GOT3 (cell line): Measurements from ENCODE around the gene CCDC124.

Experiments
- DNase-seq: peaks from one replicate; lab custom pipeline; 2025; ENCODE audit warnings: mixed read lengths; lab: John Stamatoyannopoulos, UW

CCDC124 gene

DNA sequence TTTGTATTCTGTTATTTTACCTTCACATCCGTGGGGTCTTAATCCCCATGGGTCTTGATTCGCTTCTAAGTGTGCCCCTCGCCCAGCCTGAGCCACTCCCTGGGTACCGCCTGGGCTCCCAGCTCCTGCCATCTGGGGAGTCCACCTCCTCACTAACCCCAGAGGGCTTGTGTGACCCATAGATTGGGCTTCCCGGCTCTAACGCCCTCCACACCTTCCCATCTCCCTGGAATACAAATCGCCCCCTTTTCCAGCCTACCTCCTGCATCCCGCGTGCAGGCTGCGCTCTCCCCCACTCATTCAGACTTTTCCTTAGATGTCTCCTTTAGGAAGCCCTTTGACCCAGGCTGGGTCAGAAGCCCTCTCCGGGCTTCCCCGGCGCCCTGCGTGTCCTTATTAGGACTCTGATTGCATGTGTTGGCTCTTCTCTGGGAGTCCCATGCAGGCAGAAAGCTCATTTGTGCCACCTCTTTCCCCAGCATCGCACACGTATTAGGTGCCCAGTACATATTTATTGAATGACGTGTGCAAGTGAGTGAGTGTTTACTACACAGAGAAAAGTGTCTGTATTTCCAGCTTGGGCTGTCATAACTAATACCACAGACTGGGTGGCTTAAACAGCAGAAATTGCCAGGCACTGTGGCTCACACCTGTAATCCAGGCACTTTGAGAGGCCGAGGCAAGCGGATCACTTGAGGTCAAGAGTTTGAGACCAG, 757 bp downstream of the CCDC124 start:
- no peak for DNase-seq

DNA sequence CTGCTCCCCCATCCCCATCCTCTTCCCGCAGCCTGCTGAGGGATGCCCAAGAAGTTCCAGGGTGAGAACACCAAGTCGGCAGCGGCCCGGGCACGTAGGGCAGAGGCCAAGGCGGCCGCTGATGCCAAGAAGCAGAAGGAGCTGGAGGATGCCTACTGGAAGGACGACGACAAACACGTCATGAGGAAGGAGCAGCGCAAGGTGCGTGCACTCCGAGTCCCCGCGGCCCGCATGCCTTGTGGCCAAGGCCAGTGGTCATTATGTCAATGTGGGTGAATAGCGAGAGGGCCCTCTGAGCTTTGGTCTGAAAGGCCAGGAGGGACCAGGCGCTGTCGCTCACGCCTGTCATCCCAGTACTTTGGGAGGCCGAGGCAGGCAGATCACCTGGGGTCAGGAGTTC, 3.6 kb downstream of the CCDC124 start:
- no peak for DNase-seq

DNA sequence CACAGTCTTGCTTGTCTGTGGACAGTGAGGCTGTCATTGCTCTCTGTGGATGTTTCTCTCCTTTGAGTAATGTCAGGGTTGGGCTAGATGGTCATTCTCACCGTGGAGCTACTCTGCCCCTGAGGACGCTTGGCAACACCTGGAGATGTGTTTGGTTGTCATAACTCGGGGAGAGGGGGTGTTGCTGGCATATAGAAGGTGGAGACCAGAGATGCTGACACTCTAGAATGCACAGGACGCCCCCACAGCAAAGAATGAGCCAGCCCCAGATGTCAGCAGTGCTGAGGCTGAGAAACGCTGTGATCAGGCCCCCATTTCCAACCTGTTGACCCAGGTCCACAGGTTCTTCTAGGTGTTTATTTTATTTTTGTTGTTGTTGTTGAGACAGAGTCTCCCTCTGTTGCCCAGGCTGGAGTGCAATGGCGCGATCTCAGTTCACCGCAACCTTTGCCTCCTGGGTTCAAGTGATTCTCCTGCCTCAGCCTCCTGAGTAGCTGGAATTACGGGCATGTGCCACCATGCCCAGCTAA, 4.6 kb downstream of the CCDC124 start:
- no peak for DNase-seq

DNA sequence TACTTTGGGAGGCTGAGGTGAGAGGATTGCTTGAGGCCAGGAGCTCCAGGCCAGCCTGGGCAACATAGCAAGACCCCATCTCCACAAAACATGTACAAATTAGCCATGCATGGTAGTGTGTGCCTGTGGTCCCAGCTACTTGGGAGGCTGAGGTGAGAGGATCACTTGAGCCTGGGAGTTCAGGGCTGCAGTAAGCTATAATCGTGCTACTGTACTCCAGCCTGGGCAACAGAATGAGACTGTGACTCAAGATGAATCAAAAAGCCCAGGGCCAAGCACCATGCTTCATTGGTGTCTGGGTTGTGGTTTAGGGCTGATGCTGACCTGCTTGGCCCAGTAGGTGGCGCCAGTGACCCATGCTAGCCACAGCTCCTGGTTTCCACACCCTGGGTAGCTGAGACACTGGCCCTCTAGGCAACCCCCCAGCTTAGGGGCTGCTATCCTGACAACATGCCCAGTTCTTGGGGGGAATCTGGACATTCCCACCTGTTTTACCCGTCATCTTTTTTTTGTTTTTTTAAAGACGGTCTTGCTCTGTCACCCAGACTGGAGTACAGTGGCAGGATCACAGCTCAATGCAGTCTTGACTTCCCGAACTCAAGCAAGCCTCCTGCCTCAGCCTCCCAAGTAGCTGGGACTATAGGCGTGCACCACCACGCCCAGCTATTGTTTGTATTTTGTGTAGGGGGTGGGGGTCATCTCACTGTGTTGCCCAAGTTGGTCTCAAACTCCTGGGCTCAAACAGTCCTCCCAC, 5.5 kb downstream of the CCDC124 start:
- DNase-seq = peak; percentile 65

DNA sequence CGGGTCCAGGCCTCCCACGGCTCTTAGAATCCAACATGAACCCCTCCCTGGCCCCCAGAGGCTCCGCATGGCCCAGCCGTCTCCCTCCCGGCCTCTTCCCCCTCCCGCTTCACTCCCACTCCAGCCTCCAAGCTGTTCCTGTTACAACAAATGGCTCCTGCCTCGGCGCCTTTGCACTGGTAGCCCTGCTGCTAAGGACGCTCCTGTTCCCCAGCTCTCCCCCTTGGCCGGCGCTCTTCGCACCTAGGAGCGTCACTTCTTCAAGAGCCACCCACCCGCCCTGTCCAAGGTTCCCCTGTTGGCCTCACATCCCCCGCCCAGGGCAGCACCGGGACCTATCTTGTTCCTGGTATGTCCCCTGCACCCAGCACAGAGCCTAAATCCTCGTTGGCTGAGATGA, 9.4 kb downstream of the CCDC124 start:
- DNase-seq = no peak

DNA sequence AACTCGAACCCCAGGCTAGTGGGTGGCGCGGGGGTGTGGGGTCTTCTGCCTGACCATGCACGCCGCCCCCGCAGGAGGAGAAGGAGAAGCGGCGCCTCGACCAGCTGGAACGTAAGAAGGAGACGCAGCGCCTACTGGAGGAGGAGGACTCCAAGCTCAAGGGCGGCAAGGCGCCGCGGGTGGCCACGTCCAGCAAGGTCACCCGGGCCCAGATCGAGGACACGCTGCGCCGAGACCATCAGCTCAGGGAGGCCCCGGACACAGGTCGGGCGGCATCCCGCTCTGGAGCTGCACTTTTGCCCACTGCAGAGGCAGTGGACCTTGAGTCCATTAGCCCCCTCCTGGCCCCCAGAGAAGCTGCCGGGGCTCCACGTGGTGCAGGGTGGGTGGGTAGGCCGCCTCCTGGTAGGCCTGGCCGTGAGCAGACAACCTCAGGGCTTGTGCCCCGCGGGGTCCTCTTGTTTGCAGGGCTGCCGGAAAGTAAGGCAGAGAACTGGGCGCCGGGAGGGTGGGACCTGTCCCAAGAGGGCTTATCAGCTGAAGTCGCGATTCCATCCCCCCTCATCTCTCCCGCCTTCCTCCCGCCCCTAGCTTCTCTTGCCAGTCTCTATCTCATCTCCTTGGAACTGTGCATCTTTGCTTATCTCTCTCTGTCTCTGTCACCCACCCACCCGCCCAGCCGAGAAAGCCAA, 9.9 kb downstream of the CCDC124 start:
- DNase-seq = no peak

DNA sequence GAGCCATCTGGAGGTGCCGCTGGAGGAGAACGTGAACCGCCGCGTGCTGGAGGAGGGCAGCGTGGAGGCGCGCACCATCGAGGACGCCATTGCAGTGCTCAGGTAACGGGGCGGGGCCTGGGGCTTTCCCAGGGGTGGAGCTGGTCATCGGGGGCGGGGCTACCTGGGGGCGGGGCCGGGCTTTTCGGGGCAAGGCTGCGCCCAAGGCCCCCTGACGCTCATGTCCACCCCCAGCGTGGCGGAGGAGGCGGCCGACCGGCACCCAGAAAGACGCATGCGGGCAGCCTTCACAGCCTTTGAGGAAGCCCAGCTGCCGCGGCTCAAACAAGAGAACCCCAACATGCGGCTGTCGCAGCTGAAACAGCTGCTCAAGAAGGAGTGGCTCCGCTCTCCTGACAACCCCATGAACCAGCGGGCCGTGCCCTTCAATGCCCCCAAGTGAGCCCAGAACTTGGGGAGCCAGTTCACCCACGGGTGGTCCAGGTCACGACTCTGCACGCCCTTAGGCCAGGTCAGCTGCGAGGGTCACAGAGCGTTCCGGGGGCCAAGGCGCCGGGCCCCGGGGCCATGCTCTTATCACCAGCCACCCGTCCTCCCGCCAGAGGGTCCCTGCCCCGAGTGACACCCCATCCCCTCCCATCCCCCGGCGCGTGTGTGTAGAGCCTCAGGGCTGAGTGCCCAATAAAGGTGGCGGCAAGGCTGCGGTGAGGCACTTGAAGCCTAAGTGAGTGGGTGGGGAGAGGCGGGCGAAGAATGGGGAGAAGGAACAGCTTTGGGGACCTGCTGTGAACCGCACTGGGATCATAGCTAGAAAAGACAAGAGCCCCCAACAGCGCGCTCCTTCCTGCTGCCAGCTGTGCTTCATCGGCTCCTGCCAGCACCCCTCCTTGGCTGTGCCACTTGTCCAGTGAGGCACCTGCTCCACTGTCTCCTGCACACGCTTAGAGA, 10.7 kb downstream of the CCDC124 start:
- DNase-seq = no peak

DNA sequence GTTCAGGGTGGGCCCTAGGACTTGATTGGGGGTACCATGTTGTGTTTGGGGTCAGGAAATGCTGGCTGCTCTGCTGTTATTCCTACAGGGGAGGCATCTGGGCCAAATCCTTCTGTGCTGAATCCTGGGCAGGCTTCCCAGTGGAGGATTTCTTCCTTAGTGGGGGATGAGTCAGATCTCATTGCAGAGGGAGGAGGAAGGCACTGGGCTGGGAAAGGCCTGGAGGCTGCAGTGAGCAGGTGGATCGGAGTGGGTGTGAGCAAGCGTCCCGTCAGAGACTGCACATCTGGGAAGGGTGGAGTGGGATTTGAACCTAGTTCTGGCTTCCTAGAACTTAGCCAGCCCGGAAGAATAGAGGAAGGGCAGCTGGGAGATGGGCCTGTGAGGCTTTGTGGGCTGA, 11.5 kb downstream of the CCDC124 start:
- no peak for DNase-seq

DNA sequence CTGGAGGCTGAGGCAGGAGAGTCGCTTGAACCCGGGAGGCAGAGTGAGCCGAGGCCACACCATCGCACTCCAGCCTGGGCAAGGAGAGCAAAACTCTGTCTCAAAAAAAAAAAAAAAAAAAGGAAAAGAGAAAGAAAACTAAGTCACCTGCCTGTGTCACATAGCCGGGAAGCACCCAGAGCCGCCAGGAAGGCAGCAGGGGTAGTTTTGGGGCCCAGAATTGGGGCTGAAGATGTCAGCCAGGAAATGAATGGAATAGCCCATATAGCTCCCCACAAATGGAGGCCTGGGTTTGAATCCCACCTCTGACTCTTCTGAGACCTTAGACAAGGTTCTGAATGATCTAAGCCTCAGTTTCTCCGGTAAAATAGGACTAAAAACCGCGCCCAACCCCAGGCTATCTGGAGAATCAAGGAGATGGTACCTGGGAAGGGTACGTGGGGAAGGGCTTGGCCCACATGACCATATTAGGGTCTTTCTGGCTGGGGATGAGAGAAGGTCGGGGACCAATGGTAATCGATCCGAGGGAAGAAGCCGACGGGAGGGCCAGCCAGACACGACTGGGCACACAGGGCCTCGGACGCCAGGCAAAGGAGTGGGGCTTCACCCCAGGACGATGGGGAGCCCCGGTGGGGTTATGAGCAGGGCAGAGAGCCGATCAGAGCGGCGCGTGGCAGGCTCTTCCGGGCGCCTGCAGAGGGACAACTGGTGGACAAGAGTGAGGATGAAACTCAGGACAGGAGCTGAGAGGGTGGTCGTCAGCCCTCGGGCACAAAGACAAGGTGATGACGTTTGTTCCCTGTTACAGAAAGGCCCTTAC, 14.4 kb downstream of the CCDC124 start:
- no peak for DNase-seq

DNA sequence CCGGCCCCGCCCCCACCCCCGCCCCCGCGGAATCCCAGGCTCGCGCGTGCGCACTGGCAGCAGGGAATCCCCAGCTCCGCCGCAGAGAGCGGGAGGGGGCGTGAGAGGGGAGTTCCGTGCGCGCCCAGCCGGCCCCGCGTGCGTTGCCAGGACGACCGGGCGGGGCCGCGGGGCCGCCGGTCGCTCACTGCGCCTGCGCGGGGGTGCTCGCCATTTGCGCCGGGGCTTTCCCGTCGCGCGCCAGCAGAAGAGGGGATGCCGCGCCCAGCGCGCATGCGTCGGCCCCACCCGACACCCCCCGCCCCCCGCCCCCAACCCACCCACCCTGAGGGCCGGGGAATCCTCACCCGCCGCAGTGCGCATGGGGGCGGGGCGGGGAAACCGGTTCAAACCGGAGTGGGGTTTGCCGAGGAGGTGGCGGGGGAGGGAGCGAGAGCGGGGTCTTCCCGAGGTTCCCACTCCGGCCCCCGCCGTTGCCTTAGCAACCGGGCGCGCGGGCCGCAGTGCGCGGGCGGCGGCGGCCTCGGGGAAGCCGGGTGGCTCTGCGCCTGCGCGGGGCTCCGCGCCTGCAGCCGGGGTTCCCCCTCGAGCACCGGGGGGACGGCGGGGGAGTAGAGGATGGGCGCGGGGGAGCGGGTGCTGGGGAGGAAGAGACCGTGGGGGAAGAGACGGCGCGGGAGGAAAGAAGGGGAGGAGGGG, 15.1 kb downstream of the CCDC124 start:
- peak; percentile 75 for DNase-seq

DNA sequence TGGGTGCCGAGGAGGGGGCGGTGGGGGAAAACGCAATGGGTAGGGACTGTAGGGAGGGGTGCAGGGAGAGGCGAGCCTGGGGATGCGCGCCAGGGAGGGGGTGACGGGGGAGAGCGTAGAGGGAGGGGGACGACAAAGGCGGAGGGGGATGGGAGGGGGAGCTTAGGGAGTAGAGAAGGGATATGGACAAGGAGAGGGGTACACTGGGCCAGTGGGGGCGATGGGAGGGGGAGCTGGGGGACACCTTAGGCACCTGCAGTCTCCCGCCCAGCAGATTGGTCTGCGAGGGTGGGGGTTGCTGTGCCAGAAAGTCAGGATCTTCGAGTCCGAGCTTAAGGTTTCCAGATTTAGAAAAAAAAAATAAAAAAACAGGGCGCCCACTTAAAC, 15.7 kb downstream of the CCDC124 start:
- no peak for DNase-seq

DNA sequence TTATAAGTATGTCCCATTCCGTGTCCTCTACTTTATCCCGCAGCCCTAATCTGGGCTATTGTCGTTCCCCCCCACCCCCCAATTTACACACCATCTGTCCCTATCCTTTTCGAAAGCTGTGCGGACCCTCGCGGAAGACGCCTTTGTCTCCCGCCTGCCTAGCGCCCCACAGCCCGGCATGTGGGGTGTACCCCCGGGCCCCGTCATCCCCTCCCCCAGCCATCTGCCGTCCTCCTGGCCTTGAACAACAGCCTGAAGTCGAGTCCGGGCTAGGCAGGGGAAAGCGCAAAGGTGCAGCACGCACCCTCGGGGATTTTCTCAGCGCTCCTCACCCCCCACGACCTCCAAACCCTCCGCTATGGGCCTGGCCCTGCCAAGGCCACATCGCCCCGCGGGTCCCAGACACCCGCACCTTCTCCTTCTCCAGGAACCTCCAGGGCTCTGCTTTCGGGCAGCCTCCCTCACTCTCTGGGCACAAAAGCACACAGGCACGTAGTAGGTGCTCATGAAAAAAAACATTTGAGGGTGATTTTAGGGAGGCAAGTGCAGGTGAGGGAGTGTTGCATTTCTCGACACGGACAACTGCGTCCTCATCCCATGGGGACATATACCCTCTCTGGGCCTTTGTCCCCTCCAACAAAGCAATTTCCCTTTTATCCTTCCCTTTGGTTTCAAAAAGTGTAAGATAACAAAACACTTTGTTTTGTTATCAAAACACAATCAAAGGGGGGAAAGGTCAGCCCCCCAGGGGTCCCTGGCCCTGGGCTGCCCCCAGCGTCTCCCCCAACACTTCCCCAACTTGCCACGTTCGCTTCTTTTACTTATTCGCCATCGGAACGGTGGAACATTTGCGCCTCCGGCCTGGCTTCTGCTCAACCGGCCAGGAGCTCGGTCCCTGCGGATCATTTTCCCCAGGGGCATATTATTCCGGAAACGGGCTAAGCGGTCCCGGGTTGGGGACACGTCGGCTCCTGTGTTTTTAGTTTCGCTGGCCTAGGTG, 16.4 kb downstream of the CCDC124 start:
- no peak for DNase-seq

DNA sequence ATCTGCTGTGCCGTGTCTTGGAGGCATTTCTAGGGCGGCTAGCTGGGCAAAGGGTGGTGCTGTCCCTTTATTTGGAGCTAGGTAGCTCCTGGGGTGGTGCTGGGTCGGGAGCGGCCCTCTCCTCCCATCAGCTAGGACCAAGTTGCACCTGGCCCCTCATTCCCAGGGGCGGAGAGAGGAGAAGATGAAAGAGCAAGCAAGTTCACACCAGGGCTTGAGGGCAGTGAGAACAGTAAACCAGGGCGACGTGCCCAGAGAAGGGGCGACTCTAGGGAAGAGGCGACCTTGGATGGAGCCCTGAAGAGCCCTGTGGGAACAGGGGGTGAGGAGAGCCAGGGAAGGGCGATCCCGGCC, 17.1 kb downstream of the CCDC124 start:
- DNase-seq = no peak

DNA sequence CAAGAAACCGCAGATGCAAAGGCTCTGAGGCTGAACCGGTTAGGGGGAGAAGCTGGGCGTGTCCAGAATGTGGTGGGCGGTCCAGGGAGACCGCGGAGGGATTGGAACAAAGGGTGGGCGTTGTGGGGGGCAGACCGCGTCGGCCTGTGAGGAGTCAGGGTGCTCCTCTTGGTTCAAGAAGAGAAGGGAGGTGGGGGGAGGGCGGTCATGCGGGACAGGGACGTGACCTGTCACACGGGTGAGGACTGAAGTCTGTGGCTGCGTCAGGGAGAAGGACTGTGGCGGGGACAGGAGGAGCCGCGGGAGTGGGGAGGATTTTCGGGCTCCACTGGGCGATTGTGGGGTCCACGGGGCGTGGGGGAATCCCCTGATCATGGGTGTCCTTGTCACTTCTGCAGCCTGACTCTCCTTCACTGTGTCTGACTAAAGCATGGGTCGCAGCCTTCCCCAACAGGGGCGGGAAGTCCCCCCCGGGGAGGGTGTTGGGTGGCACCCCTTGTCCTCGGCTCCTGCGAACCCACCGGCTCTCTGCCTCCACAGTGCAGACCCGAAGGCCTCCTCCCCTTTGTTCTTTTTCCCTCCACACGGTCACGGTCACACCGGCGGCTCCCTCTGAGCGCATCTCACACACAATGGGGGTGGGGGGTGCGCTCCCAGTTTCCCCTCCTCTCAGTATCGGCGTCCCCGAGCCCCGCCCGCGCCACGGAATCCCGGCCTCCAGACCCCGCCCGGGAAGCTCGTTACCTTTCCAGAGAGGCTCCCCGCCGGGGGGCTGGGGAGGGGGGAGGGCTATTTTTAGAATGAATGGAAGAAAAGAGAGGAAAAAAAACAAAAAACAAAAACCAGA, 17.7 kb downstream of the CCDC124 start:
- no peak for DNase-seq

DNA sequence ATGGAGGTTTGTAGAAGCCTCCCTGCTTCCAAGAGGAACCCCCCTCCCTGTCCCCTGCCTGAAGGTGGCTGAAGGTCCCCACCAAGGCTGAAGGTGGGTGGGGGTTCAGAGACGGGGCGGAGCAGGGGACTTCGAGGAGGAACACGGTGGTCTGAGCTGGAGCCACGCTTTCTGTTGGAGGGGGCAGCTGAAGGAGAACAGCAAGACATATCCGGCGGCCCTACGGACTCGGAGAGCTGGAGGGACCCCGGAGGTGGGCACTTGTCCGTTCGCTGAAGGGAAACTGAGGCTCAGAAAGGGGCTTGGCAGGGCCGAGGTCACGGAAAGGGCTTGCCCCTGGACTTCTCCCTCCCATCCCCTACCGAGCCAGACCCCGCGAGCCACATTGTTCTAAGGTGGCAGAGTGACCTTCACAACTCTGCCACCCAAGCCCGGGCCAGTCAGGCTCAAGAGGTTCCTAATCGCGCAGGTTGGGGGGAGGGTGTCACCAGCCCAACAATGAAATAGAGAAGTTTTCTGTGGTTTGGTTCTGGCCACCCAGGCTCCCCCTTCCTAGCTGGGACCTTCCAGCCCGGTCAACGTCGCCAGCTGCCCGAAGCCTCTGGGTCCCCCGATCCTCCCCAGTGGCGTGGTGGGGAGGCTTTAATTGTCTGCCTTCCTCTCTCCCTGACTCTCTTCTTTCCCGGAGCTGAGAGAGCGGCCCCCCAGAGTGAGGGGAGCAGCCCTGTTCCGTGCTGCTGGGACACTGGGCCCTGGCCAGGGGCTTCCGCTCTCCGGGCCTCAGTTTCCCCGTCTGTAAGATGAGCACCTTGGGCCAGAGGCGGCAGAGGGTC, 18.6 kb downstream of the CCDC124 start:
- DNase-seq = no peak

DNA sequence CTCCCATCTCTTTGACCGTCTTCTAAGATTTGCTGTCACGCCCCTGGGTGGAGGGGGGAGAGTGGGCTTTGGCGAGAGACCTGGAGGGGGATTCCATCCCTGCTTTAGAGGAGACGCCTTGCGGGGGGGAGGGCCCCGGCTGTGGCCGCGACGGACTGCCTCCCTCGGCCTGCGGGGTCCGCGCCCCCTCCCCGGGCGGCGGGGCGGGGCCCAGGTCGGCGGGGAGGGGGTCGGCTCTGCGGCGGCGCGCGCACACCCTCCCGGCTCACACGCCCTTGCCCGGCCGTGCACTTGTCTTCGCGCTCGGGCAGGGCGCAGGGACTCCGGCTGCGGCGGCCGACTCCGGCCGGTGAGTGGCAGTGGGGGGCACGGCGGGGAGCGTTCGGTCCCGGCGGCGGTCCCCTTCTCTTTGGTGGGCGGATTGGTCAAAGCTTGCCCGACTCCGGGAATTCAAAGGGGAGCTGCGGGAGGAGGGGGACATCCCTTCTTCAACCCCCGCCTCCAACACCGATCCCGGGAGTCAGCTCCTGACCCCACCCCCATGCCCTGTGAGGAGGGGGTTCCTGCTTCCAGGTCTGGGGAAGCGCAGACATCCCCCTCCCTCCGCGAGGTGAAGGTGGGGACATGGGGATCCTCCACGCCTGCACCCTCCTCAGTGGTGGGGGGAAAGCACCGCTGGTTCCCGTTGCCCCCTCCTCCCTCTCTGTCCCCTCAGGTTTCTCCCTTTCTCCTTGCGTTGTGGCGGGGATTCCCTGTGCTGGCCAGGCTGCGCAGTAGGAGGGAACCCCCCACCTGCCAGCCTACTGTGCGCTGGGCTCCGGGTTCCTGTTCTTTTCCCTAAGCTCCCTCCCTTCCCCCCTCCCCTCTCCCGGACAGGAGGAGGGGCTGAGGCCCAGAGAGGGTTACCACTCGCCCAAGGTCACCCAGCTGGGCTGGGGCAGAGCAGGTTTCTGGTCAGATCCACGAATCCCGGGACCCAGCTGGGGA, 19.5 kb downstream of the CCDC124 start:
- DNase-seq = no peak
